Smooth muscle cell (in vitro differentiated cells): ENCODE results near the gene TICRR. TPM values are rescaled to one million over a fixed set of nuclear protein-coding genes. Genes with fewer than 3 reads are reported as not detected.
"Not testable (repeated sequence)": the region's sequence is repeated elsewhere in the genome, so short reads cannot be mapped to it uniquely, and the experiment has no call there.

ENCODE experiments used
- DNase-seq: peaks from one replicate; lab custom pipeline; 2025; ENCODE audit not compliant: unreplicated experiment; lab: John Stamatoyannopoulos, UW
- H2AFZ ChIP-seq: fragments of 200-600 bp; sonication (generic); 2 replicates; pipeline ENCODE4 v1.6.0; 2016; ENCODE audit warnings: antibody characterized with exemption, low read depth, mild to moderate bottlenecking
- H3F3A ChIP-seq: fragments of 200-600 bp; sonication (generic); 2 replicates; pipeline ENCODE4 v1.6.0; 2017; ENCODE audit warnings: antibody characterized with exemption, low read depth
- H3K27ac ChIP-seq: fragments of 200-600 bp; sonication (generic); 2 replicates; pipeline ENCODE4 v1.5.1; 2016; ENCODE audit warnings: low read depth, mild to moderate bottlenecking
- H3K27me3 ChIP-seq: fragments of 200-600 bp; sonication (generic); 2 replicates; pipeline ENCODE4 v1.6.1; 2016; ENCODE audit warnings: low read depth, mild to moderate bottlenecking
- H3K36me3 ChIP-seq: fragments of 200-600 bp; sonication (generic); 2 replicates; pipeline ENCODE4 v1.5.1; 2016; ENCODE audit warnings: low read depth
- H3K4me1 ChIP-seq: fragments of 200-600 bp; sonication (generic); 2 replicates; pipeline ENCODE4 v1.5.1; 2016; ENCODE audit warnings: low read depth
- H3K4me2 ChIP-seq: fragments of 200-600 bp; sonication (generic); 2 replicates; pipeline ENCODE4 v1.6.0; 2016; ENCODE audit warnings: mild to moderate bottlenecking
- H3K4me3 ChIP-seq: fragments of 200-600 bp; sonication (generic); 2 replicates; pipeline ENCODE4 v1.5.1; 2016; ENCODE audit warnings: mild to moderate bottlenecking
- H3K79me2 ChIP-seq: fragments of 200-600 bp; sonication (generic); 2 replicates; pipeline ENCODE4 v1.6.0; 2016; ENCODE audit warnings: low read depth, mild to moderate bottlenecking
- H3K9ac ChIP-seq: fragments of 200-600 bp; sonication (generic); 2 replicates; pipeline ENCODE4 v1.6.0; 2016; ENCODE audit warnings: low read depth
- H3K9me3 ChIP-seq: fragments of 200-600 bp; sonication (generic); replicated peaks from 2 replicates; pipeline ENCODE4 v1.5.1; 2016; ENCODE audit warnings: low read depth
- H4K20me1 ChIP-seq: fragments of 200-600 bp; sonication (generic); 2 replicates; pipeline ENCODE4 v1.6.0; 2016; ENCODE audit warnings: low read depth
- CTCF ChIP-seq: fragments of 200-600 bp; sonication (generic); IDR thresholded peaks from 2 replicates; pipeline ENCODE4 v1.5.1; 2017; ENCODE audit warnings: borderline replicate concordance, mild to moderate bottlenecking, antibody characterized with exemption; ENCODE audit not compliant: insufficient read depth, poor library complexity, severe bottlenecking
- WGBS: methylation state at CpG from one replicate; pipeline ENCODE4 v1.1.7; 2016; ENCODE audit warnings: low lambda C conversion rate; 5-methylcytosine and 5-hydroxymethylcytosine counted together
- polyA plus RNA-seq: library from polyadenylated mRNA; unstranded; fragments of >200 nt; fragmentation: Nextera tagmentation; extraction: Ambion mirVana; gene quantifications from 2 replicates; pipeline ENCODE4 v1.2.1, GENCODE V29; 2016
- total RNA-seq: library from RNA; depleted of rRNA; stranded (reverse); fragments of >200 nt; gene quantifications from 2 replicates; pipeline ENCODE4 v1.2.3, GENCODE V29; 2014

The TICRR gene
- total and polyA plus RNA-seq, 2 experiments from 2014 or later, result 1.3 to 2.6 TPM

- Histone ChIP-seq H3K36me3 (no peaks in the 10 kb centered on the region), H3K79me2 (peaks cover 45% of the 10 kb centered on the region), H3F3A (no peaks in the 10 kb centered on the region), H3K4me2 (peak overlapping the region; percentile 92), H3K27ac (no peak overlapping the region), H3K4me1 (no peaks in the 10 kb centered on the region), H3K9ac (peak overlapping the region; percentile 23), H3K4me3 (peak overlapping the region; percentile 77), H2AFZ (peak overlapping the region; percentile 70), H4K20me1 (no peaks in the 10 kb centered on the region), H3K9me3 (no peaks in the 10 kb centered on the region), H3K27me3 (no peaks in the 10 kb centered on the region)
- no peak for DNase-seq
- WGBS, result 2% methylated on average over 51 of the region's 60 CpGs
- no peak for TF ChIP-seq CTCF
Measured at GRCh38 chr15:89575656-89576416, 567 bp downstream of the TICRR start.

- Histone ChIP-seq H3K27ac (no peak overlapping the region), H3K4me1 (no peaks in the 10 kb centered on the region), H3K36me3 (no peaks in the 10 kb centered on the region), H3F3A (no peaks in the 10 kb centered on the region), H4K20me1 (no peaks in the 10 kb centered on the region), H3K27me3 (no peaks in the 10 kb centered on the region), H3K4me2 (peak overlapping the region; percentile 92), H2AFZ (peak overlapping the region; percentile 70), H3K4me3 (peak overlapping the region; percentile 77), H3K9me3 (no peaks in the 10 kb centered on the region), H3K79me2 (peaks cover 50% of the 10 kb centered on the region), H3K9ac (no peak overlapping the region)
- no peak for TF ChIP-seq CTCF
- DNase-seq, result no peak
- 0% methylated on average over 1 of the region's 1 CpG for WGBS
Measured at GRCh38 chr15:89576417-89576773, 1.1 kb downstream of the TICRR start.

- Histone ChIP-seq H3K4me1 (no peaks in the 10 kb centered on the region), H2AFZ (peak overlapping the region; percentile 60), H3K27ac (no peak overlapping the region), H3K79me2 (peaks cover 54% of the 10 kb centered on the region), H3K4me2 (peak overlapping the region; percentile 80), H3K9me3 (no peaks in the 10 kb centered on the region), H3K36me3 (no peaks in the 10 kb centered on the region), H3K4me3 (peak overlapping the region; percentile 16), H3K9ac (no peak overlapping the region), H3K27me3 (no peaks in the 10 kb centered on the region), H3F3A (no peaks in the 10 kb centered on the region), H4K20me1 (no peaks in the 10 kb centered on the region)
- no peak for DNase-seq
- no peak for TF ChIP-seq CTCF
- WGBS, result 12% methylated on average over 3 of the region's 3 CpGs
Measured at GRCh38 chr15:89577776-89578115, 2.5 kb downstream of the TICRR start.

GRCh38 chr15:89578146-89578545, 2.9 kb downstream of the TICRR start:
- H3K4me3 ChIP-seq, result peak overlapping the region; percentile 16
- DNase-seq, result no peak
- H3K9me3 ChIP-seq, result no peaks in the 10 kb centered on the region
- 34% methylated on average over 2 of the region's 2 CpGs for WGBS
- H3K36me3 ChIP-seq, result no peaks in the 10 kb centered on the region
- H2AFZ ChIP-seq, result peak overlapping the region; percentile 60
- H3F3A ChIP-seq, result no peaks in the 10 kb centered on the region
- H3K79me2 ChIP-seq, result peaks cover 54% of the 10 kb centered on the region
- no peaks in the 10 kb centered on the region for H3K27me3 ChIP-seq
- H3K4me1 ChIP-seq, result no peaks in the 10 kb centered on the region
- no peak for TF ChIP-seq CTCF
- no peaks in the 10 kb centered on the region for H4K20me1 ChIP-seq
- no peak overlapping the region for H3K9ac ChIP-seq
- H3K4me2 ChIP-seq, result peak overlapping the region; percentile 80
- no peak overlapping the region for H3K27ac ChIP-seq

GRCh38 chr15:89580747-89581146, 5.5 kb downstream of the TICRR start:
- WGBS, result 95% methylated on average over 2 of the region's 2 CpGs
- DNase-seq, H4K20me1 ChIP-seq, H3K36me3 ChIP-seq, H3K4me1 ChIP-seq, H3F3A ChIP-seq, H3K4me3 ChIP-seq, H3K27me3 ChIP-seq, H3K9ac ChIP-seq, H2AFZ ChIP-seq, H3K9me3 ChIP-seq, H3K4me2 ChIP-seq, H3K27ac ChIP-seq: not testable (repeated sequence)
- H3K79me2 ChIP-seq, result peaks cover 54% of the 10 kb centered on the region
